Left ventricle myocardium superior (tissue), 1 donor: Measurements from ENCODE around the gene IFI6. TPM values are rescaled to one million over a fixed set of nuclear protein-coding genes. Genes with fewer than 3 reads are reported as not detected.

Experiments used
- ATAC-seq: fragments of 200-7000 bp; cut with Tn5 transposase; one replicate; pipeline ENCODE4 v1.9.1; 2020; ENCODE audit warnings: mild to moderate bottlenecking, moderate library complexity
- DNase-seq: peaks from one replicate; pipeline ENCODE4 v3.0.0-alpha.2; 2020
- intact Hi-C: fragments of 100-400 bp; cut with micrococcal nuclease; formaldehyde crosslinking; loops from one replicate; pipeline ENCODE4 v1.11.0; 2022
- total RNA-seq: library from RNA; stranded (reverse); fragmentation: NEBNext Ultra II Directional; extraction: Animal tissue kit (Norgen Biotek cat#: 25700); gene quantifications from one replicate; pipeline ENCODE4 v1.2.1, GENCODE V29; 2021
- donor health status: DM: no; HTN: yes; CAD: no; lungs with severe emphysema.

IFI6 gene
- total RNA-seq, 1 donor from 2014 or later, result 34.5 TPM

GRCh38 chr1:27617420-27617819, 54.6 kb downstream of the IFI6 start:
- ATAC-seq (no peak), DNase-seq (no peak)
- intact Hi-C loops, result no loop called here

DNA sequence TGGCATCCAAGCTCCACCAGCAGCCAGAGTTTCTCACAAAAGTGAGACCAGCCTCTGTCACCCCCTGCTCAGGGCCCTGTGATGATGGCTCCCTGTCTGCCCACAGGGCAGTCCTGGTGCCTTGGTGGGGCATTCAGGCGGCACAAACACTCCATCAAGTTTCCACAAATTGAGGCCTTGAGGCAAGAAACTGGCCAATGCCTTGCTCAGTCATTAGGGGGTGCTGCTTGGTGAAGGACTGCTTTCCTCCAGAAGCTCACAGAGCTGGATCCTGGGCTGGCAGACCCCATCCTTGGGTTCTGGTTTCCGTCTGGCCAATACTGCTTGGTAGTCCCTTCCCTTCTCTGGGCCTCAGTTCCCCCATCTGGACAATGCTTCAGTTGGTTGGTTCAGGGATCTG, 55.6 kb downstream of the IFI6 start:
- ATAC-seq, result no peak
- intact Hi-C loops, result no loop called here
- no peak for DNase-seq

Other genes starting within 250 kb of the IFI6 start
- gene WASF2, start 182.0 kb downstream of the IFI6 start, total RNA-seq, result 59.1 TPM
- gene AHDC1, start 68.0 kb downstream of the IFI6 start, total RNA-seq, result 42.8 TPM
- 4.7 TPM for gene FGR, start 37.0 kb downstream of the IFI6 start, total RNA-seq
- 12.3 TPM for gene FAM76A, start 53.8 kb upstream of the IFI6 start, total RNA-seq
- 23.7 TPM for gene STX12, start 101.0 kb upstream of the IFI6 start, total RNA-seq
- 25.8 TPM for gene PPP1R8, start 158.6 kb upstream of the IFI6 start, total RNA-seq
- 5.7 TPM for gene THEMIS2, start 200.4 kb upstream of the IFI6 start, total RNA-seq
- 25.5 TPM for gene RPA2, start 242.4 kb upstream of the IFI6 start, total RNA-seq